Muscle layer of colon (tissue), 2 donors: ENCODE data around the gene MAP2K1.

Experiments used
- H3K27ac ChIP-seq: one replicate; pipeline ENCODE4 v1.7.0; 2013; ENCODE audit warnings: low read depth, mild to moderate bottlenecking, low read length, moderate library complexity
- H3K27me3 ChIP-seq, 2 donors: one replicate each; pipeline ENCODE4 v1.7.0; 2013; ENCODE audit warnings: low read length in 2 of 2, mild to moderate bottlenecking in 2 of 2; ENCODE audit not compliant: insufficient read depth in 2 of 2, control insufficient read depth in 1 of 2
- H3K36me3 ChIP-seq: one replicate; pipeline ENCODE4 v1.7.0; 2013; ENCODE audit warnings: mild to moderate bottlenecking, low read length; ENCODE audit not compliant: insufficient read depth
- H3K4me1 ChIP-seq: one replicate; pipeline ENCODE4 v1.7.0; 2013; ENCODE audit warnings: mild to moderate bottlenecking, low read length; ENCODE audit not compliant: insufficient read depth
- H3K4me3 ChIP-seq, 2 donors: one replicate each; pipeline ENCODE4 v1.7.0; 2013; ENCODE audit warnings: low read length in 2 of 2, low read depth in 1 of 2, mild to moderate bottlenecking in 1 of 2, moderate library complexity in 1 of 2
- H3K9ac ChIP-seq: one replicate; pipeline ENCODE4 v1.7.0; 2013; ENCODE audit warnings: low read length
- H3K9me3 ChIP-seq: one replicate; pipeline ENCODE4 v1.7.0; 2013; ENCODE audit warnings: mild to moderate bottlenecking, low read length
- donor health status: abdominal sarcoma.
- donor health status: Adenocarcinoma of cecum.

MAP2K1 gene

GRCh38 chr15:66482539-66482938 is 95.8 kb downstream of the MAP2K1 start:
- Histone ChIP-seq H3K27ac (no peak overlapping the region), H3K27me3 (no peaks in the 10 kb centered on the region)

GRCh38 chr15:66483131-66483566 is 96.4 kb downstream of the MAP2K1 start:
- Histone ChIP-seq H3K4me1 (no peaks in the 10 kb centered on the region), H3K9me3 (no peaks in the 10 kb centered on the region), H3K9ac (no peak overlapping the region), H3K4me3 (no peak overlapping the region), H3K36me3 (peaks cover 27% of the 10 kb centered on the region), H3K27ac (no peak overlapping the region), H3K27me3 (no peaks in the 10 kb centered on the region)

More at GRCh38 chr15:66482539-66482938, 95.8 kb downstream of the MAP2K1 start:
- H3K36me3 ChIP-seq: peaks cover 21% of the 10 kb centered on the region
- no peak overlapping the region for H3K9ac ChIP-seq
- no peaks in the 10 kb centered on the region for H3K9me3 ChIP-seq
- no peaks in the 10 kb centered on the region for H3K4me1 ChIP-seq
- H3K4me3 ChIP-seq: no peak overlapping the region

GRCh38 chr15:66484539-66485112 is 97.9 kb downstream of the MAP2K1 start:
- Histone ChIP-seq H3K36me3 (peaks cover 40% of the 10 kb centered on the region), H3K4me1 (no peaks in the 10 kb centered on the region), H3K4me3 (no peak overlapping the region), H3K27me3 (no peaks in the 10 kb centered on the region), H3K9ac (no peak overlapping the region), H3K27ac (no peak overlapping the region), H3K9me3 (no peaks in the 10 kb centered on the region)

DNA sequence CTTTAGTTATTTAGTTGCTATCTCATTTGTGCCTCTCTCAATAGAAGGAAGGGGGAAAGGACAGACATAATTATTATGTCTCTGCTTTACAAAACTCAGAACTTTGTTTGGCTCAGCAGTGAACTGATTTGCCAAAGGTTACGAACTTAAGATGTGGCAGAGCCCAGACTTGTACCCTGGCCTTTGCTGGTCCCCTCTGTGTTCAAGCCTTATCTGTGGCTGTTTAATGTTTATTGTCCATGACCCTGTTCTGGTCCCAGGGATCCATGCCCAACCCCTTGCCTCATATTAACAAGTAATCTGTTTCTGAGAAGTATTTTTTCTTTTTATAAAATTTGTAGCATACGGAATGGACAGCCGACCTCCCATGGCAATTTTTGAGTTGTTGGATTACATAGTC is 100.2 kb downstream of the MAP2K1 start:
- Histone ChIP-seq H3K9ac (no peak overlapping the region), H3K4me1 (no peaks in the 10 kb centered on the region), H3K4me3 (no peak overlapping the region), H3K9me3 (no peaks in the 10 kb centered on the region), H3K27ac (no peak overlapping the region), H3K36me3 (peaks cover 44% of the 10 kb centered on the region), H3K27me3 (no peaks in the 10 kb centered on the region)

GRCh38 chr15:66488525-66488924 is 101.8 kb downstream of the MAP2K1 start:
- no peaks in the 10 kb centered on the region for H3K27me3 ChIP-seq
- no peaks in the 10 kb centered on the region for H3K9me3 ChIP-seq
- H3K9ac ChIP-seq: no peak overlapping the region
- no peaks in the 10 kb centered on the region for H3K4me1 ChIP-seq
- H3K27ac ChIP-seq: no peak overlapping the region
- H3K36me3 ChIP-seq: peaks cover 49% of the 10 kb centered on the region
- H3K4me3 ChIP-seq: no peak overlapping the region

DNA sequence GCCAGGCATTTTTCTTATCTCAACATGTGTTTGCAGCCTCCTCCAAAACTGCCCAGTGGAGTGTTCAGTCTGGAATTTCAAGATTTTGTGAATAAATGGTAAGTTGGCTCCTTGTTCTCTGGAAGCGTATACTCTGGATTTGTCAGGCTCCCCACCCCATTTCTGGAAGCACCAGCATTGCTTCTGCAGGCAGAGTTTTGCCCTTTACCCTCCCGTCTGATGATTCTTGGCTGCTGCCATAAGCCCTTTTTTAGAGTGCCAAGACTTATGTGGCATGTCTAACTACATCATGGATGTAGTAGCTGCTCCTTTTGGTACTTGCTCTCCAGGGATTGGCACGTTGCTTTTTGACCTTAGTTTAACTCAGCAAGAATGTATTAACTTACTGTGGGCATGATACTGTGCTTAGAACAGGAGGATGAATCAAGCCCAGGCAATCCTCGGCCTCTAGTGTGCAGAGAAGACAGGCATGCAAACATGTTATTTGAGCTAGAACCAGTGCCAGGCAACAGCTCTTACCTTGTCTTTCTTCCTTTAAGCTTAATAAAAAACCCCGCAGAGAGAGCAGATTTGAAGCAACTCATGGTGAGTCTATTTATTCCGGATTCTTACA is 102.6 kb downstream of the MAP2K1 start:
- Histone ChIP-seq H3K9ac (no peak overlapping the region), H3K4me1 (no peaks in the 10 kb centered on the region), H3K4me3 (no peak overlapping the region), H3K27ac (no peak overlapping the region), H3K27me3 (no peaks in the 10 kb centered on the region), H3K36me3 (peaks cover 54% of the 10 kb centered on the region), H3K9me3 (no peaks in the 10 kb centered on the region)

DNA sequence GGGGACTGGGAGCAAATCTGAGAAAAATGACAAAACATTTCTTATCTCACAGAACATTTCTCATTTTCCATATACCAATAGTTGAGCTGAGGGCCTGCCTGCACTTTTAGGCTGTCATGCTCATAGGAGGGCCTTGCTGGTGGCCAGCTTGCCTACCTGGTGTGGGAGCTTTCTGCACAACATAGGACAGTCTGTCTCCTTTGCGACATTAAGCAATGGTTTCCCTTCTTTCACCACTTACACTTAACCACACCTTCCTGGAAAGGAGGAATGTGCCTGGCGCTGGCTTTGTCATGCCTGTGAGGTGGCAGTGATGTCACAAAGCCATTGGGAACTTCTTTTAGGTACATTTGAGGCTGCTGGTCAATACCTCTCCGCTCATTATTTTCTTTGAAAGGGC is 105.1 kb downstream of the MAP2K1 start:
- Histone ChIP-seq H3K4me1 (peaks cover 8% of the 10 kb centered on the region), H3K36me3 (peaks cover 66% of the 10 kb centered on the region), H3K27ac (no peak overlapping the region), H3K9ac (no peak overlapping the region), H3K4me3 (no peak overlapping the region), H3K9me3 (no peaks in the 10 kb centered on the region), H3K27me3 (no peaks in the 10 kb centered on the region)

DNA sequence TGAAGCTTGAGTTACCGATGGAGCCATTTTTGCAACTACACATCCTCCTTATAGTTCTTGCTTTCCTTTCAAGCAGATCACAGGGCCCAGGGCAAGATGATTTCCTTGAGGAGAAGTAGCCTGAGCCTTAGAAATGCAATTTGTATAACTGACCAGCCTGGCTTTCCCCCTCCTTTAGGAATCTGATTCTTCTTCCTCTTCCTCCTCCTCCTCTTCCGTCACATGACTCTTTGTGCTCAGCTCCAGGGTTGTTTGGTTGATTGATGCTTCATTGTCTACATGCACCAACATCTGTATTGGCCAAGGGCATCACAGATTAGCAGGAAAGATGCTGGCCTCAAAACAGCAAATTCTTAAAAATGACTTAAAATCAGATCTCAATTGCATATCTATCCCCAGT is 107.5 kb downstream of the MAP2K1 start:
- H3K9ac ChIP-seq: no peak overlapping the region
- no peaks in the 10 kb centered on the region for H3K9me3 ChIP-seq
- H3K27ac ChIP-seq: no peak overlapping the region
- peaks cover 18% of the 10 kb centered on the region for H3K4me1 ChIP-seq
- H3K36me3 ChIP-seq: peaks cover 59% of the 10 kb centered on the region
- no peaks in the 10 kb centered on the region for H3K27me3 ChIP-seq
- H3K4me3 ChIP-seq: no peak overlapping the region

GRCh38 chr15:66496951-66497501 is 110.3 kb downstream of the MAP2K1 start:
- H3K9me3 ChIP-seq: no peaks in the 10 kb centered on the region
- peaks cover 18% of the 10 kb centered on the region for H3K4me1 ChIP-seq
- H3K27ac ChIP-seq: peak overlapping the region; percentile 90
- H3K27me3 ChIP-seq: no peaks in the 10 kb centered on the region
- peak overlapping the region; percentile 87 for H3K9ac ChIP-seq
- peak overlapping the region; percentile 69 to 99 for H3K4me3 ChIP-seq
- peaks cover 70% of the 10 kb centered on the region for H3K36me3 ChIP-seq

DNA sequence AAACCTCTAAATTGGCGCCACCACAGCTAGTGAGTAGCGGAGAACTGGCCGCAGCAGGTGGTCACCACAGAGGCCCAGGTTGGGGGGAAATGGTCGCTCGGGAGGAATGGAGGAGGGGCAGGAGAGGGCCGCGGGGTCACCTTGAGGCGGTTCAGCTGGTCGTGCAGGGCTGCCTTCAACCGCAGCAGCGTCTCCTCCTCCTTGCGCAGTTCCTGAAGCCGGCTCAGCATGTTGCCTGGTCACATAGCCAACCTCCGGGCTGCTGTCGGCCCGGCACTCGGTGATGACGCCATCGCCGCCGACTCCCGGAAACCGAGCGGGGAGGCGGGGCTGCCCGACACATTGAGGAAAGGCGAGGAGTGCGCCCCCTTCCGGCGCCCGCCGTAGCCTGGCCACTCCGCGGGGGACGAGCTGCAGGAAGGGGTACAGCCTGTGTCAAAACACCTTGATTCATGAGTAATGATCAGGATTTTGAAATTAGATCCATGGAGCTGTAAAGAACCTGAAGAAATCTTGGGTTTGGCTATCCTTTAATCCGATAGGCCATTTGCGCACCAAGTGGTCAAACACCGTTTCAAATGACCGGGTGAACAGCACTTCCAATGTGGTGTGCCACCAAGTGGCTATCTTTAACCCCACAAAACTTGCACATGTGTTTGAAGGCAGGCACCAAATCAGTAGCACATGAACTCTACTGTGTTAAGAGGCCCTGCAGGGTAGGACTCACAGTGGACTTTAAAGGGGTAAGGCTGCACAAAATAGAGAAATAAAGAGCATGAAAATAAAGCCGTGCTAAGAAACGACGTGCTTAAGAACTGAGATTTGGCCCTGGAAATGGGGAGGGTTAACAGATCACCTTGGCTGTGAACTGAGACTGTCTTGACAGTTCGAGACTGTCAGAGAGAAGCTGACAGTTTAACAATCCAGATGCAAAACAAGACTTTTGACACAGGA is 111.1 kb downstream of the MAP2K1 start, which contains the start of gene SNAPC5:
TSS of gene SNAPC5 (minus strand) at position 261 of the 954 bp plus-strand sequence. CDS start at position 230, 31 bp downstream.
- Histone ChIP-seq H3K36me3 (peaks cover 70% of the 10 kb centered on the region), H3K4me3 (peak within 1 kb of the TSS; percentile 69 to 99), H3K9ac (peak within 1 kb of the TSS; percentile 87), H3K9me3 (no peaks in the 10 kb centered on the region), H3K27ac (peak within 1 kb of the TSS; percentile 90), H3K4me1 (peaks cover 19% of the 10 kb centered on the region), H3K27me3 (no peaks in the 10 kb centered on the region)
